Measurements from ENCODE around the gene GNPNAT1.

DNA sequence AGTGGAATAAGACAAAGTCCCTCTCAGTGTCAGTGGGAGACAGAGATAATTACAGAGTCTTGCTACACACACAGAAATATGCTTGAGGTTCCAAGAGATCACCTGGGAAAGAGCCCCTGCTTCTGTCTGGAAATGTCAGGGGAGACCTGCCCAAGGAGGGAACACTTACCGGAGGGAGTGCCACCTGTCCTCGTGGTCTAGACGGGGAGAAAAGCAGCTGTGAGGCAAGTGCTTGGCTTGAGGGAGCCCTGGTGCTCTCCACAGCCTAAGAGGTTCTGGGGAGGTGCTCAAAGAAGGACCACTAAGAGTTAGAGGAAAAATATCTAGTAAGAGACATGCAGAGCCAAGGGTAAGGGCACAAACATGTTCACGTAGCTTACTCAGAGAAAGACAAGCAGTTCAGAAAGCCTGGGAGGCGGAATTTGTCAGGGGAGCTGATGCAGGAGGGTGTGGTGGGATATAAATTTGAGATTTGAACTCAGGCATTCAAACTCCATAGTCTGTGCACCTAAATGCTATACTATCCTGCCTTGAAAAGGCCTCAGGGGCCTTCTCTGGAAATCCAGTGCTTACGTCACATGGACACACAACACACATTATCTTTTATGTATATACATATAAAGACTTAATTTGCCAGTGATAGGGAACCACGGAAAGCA lies 38.2 kb upstream of the GNPNAT1 start:
- TF ChIP-seq, protein P1, sequence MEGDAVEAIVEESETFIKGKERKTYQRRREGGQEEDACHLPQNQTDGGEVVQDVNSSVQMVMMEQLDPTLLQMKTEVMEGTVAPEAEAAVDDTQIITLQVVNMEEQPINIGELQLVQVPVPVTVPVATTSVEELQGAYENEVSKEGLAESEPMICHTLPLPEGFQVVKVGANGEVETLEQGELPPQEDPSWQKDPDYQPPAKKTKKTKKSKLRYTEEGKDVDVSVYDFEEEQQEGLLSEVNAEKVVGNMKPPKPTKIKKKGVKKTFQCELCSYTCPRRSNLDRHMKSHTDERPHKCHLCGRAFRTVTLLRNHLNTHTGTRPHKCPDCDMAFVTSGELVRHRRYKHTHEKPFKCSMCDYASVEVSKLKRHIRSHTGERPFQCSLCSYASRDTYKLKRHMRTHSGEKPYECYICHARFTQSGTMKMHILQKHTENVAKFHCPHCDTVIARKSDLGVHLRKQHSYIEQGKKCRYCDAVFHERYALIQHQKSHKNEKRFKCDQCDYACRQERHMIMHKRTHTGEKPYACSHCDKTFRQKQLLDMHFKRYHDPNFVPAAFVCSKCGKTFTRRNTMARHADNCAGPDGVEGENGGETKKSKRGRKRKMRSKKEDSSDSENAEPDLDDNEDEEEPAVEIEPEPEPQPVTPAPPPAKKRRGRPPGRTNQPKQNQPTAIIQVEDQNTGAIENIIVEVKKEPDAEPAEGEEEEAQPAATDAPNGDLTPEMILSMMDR (IDR thresholded peaks at IDR 0.05), result no peak
- TF ChIP-seq EP300 (IDR thresholded peaks at IDR 0.05), result no peak
